Measurements from ENCODE around the gene POLDIP2. TPM values are rescaled to one million over a fixed set of nuclear protein-coding genes. Genes with fewer than 3 reads are reported as not detected.
A peak's percentile ranks its signal among the peaks of the same experiment; 100 is the strongest.

Gene POLDIP2
- total and polyA plus RNA-seq, 2 of the 13 experiments (the other 11 are each of a cell fraction or from before 2014, with no cell fraction given), result 85.9 to 114 TPM

GRCh38 chr17:28318759-28319597 is 38.3 kb downstream of the POLDIP2 start, which contains the start of gene TMEM97 (continued):
- TF ChIP-seq MYPOP (CRISPR knock-in tag; IDR thresholded peaks at IDR 0.05), result peak; percentile 95
- TF ChIP-seq ZNF704 (CRISPR knock-in tag; IDR thresholded peaks at IDR 0.05; ENCODE audit: borderline replicate concordance), result no peak; the same call in 1 of the 2 replicates
- TF ChIP-seq ZNF891 (CRISPR knock-in tag; IDR thresholded peaks at IDR 0.05), result peak; percentile 91
- no peak for TF ChIP-seq HDAC6 (IDR thresholded peaks at IDR 0.05; ENCODE audit: low read depth, low read length)
- TF ChIP-seq, protein P1, sequence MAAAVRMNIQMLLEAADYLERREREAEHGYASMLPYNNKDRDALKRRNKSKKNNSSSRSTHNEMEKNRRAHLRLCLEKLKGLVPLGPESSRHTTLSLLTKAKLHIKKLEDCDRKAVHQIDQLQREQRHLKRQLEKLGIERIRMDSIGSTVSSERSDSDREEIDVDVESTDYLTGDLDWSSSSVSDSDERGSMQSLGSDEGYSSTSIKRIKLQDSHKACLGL (CRISPR knock-in tag; IDR thresholded peaks at IDR 0.05), result peak; percentile 81
- TF ChIP-seq, protein P2, sequence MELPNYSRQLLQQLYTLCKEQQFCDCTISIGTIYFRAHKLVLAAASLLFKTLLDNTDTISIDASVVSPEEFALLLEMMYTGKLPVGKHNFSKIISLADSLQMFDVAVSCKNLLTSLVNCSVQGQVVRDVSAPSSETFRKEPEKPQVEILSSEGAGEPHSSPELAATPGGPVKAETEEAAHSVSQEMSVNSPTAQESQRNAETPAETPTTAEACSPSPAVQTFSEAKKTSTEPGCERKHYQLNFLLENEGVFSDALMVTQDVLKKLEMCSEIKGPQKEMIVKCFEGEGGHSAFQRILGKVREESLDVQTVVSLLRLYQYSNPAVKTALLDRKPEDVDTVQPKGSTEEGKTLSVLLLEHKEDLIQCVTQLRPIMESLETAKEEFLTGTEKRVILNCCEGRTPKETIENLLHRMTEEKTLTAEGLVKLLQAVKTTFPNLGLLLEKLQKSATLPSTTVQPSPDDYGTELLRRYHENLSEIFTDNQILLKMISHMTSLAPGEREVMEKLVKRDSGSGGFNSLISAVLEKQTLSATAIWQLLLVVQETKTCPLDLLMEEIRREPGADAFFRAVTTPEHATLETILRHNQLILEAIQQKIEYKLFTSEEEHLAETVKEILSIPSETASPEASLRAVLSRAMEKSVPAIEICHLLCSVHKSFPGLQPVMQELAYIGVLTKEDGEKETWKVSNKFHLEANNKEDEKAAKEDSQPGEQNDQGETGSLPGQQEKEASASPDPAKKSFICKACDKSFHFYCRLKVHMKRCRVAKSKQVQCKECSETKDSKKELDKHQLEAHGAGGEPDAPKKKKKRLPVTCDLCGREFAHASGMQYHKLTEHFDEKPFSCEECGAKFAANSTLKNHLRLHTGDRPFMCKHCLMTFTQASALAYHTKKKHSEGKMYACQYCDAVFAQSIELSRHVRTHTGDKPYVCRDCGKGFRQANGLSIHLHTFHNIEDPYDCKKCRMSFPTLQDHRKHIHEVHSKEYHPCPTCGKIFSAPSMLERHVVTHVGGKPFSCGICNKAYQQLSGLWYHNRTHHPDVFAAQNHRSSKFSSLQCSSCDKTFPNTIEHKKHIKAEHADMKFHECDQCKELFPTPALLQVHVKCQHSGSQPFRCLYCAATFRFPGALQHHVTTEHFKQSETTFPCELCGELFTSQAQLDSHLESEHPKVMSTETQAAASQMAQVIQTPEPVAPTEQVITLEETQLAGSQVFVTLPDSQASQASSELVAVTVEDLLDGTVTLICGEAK (IDR thresholded peaks at IDR 0.05), result no peak
- TF ChIP-seq, protein P2 (CRISPR knock-in tag; IDR thresholded peaks at IDR 0.05), result peak; percentile 44
- no peak for TF ChIP-seq TOE1 (CRISPR knock-in tag; IDR thresholded peaks at IDR 0.05)
- no peak for TF ChIP-seq ZNF180 (CRISPR knock-in tag; IDR thresholded peaks at IDR 0.05; ENCODE audit: borderline replicate concordance, low read depth)
- TF ChIP-seq ZNF740 (CRISPR knock-in tag; IDR thresholded peaks at IDR 0.05), result peak; percentile 75; the same call in 1 of the 2 replicates
- no peak for TF ChIP-seq MATR3 (CRISPR knock-in tag; IDR thresholded peaks at IDR 0.05)
- TF ChIP-seq, protein P3, sequence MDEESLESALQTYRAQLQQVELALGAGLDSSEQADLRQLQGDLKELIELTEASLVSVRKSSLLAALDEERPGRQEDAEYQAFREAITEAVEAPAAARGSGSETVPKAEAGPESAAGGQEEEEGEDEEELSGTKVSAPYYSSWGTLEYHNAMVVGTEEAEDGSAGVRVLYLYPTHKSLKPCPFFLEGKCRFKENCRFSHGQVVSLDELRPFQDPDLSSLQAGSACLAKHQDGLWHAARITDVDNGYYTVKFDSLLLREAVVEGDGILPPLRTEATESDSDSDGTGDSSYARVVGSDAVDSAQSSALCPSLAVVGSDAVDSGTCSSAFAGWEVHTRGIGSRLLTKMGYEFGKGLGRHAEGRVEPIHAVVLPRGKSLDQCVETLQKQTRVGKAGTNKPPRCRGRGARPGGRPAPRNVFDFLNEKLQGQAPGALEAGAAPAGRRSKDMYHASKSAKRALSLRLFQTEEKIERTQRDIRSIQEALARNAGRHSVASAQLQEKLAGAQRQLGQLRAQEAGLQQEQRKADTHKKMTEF (CRISPR knock-in tag; IDR thresholded peaks at IDR 0.05), result peak; percentile 69
- 0 out of 2 replicates have a peak, but pooled peaks have one; percentile 32 for TF ChIP-seq YEATS2 (CRISPR knock-in tag; IDR thresholded peaks at IDR 0.05; ENCODE audit: borderline replicate concordance)
- peak; percentile 36; the same call in 1 of the 2 replicates for TF ChIP-seq ZSCAN31 (CRISPR knock-in tag; IDR thresholded peaks at IDR 0.05; ENCODE audit: low read depth)
